HG03097 (cell line): ENCODE data around the gene PPP3CA.
"Not testable (repeated sequence)": the region's sequence is repeated elsewhere in the genome, so short reads cannot be mapped to it uniquely, and the experiment has no call there.

Experiments used
- ATAC-seq: cut with Tn5 transposase; IDR thresholded peaks from one replicate; pipeline ENCODE4 v1.9.1; 2021; ENCODE audit not compliant: unreplicated experiment, low FRiP score

The PPP3CA gene

GRCh38 chr4:101258883-101259282, 88.4 kb downstream of the PPP3CA start:
- ATAC-seq, result no peak

- no peak for ATAC-seq
Observed at GRCh38 chr4:101256222-101256621, 91.1 kb downstream of the PPP3CA start.

- no peak for ATAC-seq
Observed at GRCh38 chr4:101254776-101255175, 92.5 kb downstream of the PPP3CA start.

- no peak for ATAC-seq
Observed at GRCh38 chr4:101253121-101253520, 94.2 kb downstream of the PPP3CA start.

GRCh38 chr4:101252721-101253120, 94.6 kb downstream of the PPP3CA start:
- ATAC-seq, result no peak

GRCh38 chr4:101251261-101251660, 96.1 kb downstream of the PPP3CA start:
- ATAC-seq, result no peak

- ATAC-seq, result no peak
Observed at GRCh38 chr4:101244349-101244748, 103.0 kb downstream of the PPP3CA start.

GRCh38 chr4:101242441-101242840, 104.9 kb downstream of the PPP3CA start:
- no peak for ATAC-seq

- no peak for ATAC-seq
Observed at GRCh38 chr4:101240099-101240498, 107.2 kb downstream of the PPP3CA start.

GRCh38 chr4:101239665-101240064, 107.7 kb downstream of the PPP3CA start:
- no peak for ATAC-seq

- ATAC-seq, result no peak
Observed at GRCh38 chr4:101238706-101239105, 108.6 kb downstream of the PPP3CA start.

- ATAC-seq, result no peak
Observed at GRCh38 chr4:101237773-101238172, 109.6 kb downstream of the PPP3CA start.

- ATAC-seq, result no peak
Observed at GRCh38 chr4:101236097-101236496, 111.2 kb downstream of the PPP3CA start.

GRCh38 chr4:101234141-101234540, 113.2 kb downstream of the PPP3CA start:
- ATAC-seq, result not testable (repeated sequence)

- no peak for ATAC-seq
Observed at GRCh38 chr4:101232074-101232776, 115.1 kb downstream of the PPP3CA start.

GRCh38 chr4:101230801-101231426, 116.4 kb downstream of the PPP3CA start:
- no peak for ATAC-seq

- no peak for ATAC-seq
Observed at GRCh38 chr4:101229116-101229515, 118.2 kb downstream of the PPP3CA start.

- ATAC-seq, result no peak
Observed at GRCh38 chr4:101227715-101228114, 119.6 kb downstream of the PPP3CA start.

- ATAC-seq, result no peak
Observed at GRCh38 chr4:101224358-101225218, 122.7 kb downstream of the PPP3CA start.

- ATAC-seq, result no peak
Observed at GRCh38 chr4:101222156-101222845, 125.0 kb downstream of the PPP3CA start.

GRCh38 chr4:101221294-101221693, 126.0 kb downstream of the PPP3CA start:
- no peak for ATAC-seq
